Measurements from ENCODE around the gene NUDT8.
"Not testable (repeated sequence)": the region's sequence is repeated elsewhere in the genome, so short reads cannot be mapped to it uniquely, and the experiment has no call there.

Gene NUDT8

DNA sequence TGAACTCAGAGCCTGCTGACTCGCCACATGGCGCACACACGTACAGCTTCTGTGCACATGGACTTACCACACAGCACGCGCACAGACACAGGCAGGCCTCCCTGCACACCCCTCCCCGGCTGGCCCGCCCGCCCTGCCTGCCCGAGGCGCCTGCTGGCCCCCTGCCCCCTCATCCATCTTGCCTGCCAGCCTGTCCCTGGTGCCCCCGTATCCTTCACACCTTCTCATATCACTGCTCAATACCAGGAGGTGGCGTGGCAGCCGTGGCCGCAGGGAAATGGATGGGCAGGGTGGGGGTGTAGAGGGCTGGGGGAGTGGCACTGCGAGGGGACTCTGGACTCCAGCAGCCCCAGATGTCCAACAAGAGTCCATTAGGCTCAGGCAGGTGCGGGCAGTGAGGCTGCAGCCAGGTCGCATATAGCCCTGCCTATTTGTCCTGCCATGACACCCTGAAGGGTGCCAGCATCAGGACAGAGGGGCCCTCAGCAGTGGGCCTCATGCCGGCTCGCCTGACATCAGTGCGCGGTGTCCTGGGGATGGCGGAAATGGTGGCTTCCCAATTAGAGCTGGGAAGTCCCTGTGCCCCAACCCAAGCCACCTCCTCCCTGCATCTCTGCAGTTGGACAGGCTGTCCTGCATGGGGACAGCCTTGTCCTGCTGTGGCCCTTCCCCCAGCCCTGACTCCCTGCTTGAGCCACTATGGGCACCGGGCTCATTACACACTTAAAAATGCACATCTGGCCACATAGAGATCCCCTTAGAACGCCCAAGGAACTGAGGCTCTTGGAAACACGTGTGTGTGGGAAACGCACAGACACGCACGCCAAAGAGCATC lies 11.8 kb upstream of the NUDT8 start:
- no peak for DNase-seq

DNA sequence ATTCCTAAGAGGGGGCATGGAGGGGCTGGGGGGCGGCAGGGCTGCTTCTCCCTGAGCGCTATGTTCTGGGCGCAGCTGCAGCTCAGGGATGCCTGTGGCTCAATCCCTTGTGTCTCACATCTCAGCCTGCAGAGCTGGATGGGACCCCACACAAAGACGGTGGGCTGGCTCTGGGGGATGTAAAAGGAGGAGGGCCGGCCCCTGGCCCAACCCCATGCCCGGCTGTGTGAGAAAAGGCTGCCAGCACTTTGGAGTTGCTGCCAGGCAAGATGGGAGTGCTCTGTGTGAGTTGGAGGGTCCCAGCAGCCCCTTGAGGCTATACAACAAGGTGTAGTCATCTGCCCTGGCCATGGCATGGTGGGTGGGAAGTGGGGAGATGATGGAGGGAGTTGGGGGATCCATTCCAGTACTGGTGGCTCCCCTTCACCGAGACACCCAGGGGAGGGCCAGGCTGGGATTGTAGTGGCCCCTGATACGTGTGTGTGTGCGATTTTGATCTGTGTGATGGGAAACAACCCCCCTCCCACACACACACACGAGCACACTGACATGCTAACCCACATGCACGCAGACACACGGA lies 11.1 kb upstream of the NUDT8 start:
- DNase-seq = no peak

DNA sequence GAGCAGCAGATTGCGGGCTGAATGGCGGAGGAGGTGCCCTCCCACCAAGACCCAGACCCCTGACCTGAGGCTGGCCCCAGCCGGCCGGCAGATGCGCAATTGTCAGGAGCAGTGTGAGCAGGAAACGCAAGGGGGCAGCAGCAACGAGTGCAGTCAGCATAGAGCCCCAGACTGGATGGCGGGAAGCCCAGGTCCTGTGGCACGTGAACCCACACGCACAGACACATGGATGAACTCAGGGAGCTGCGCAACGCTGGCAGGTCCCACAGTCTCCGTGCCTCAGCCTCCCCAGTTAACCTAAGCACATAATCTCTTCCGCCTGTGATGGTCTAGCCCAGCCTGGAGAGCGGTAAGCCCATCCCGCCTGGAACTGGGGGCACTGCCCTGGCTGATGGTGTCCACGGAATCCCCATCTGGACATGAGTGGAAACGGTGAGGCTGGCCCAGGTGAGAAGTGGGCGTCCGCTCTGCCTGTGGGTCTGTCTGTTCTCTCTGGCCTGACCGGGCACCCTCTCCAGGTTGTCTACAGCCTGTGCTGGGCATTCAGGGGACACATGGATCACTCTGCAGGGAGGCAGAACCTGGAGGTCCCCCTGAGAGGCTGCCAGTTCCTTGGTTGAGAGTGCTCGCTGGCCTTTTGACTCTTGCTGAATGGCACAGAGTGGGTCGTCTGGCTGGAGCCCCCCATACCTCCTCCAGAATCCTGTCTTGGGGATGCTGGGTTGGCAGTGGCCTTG lies 10.5 kb upstream of the NUDT8 start:
- DNase-seq = peak; percentile 64

DNA sequence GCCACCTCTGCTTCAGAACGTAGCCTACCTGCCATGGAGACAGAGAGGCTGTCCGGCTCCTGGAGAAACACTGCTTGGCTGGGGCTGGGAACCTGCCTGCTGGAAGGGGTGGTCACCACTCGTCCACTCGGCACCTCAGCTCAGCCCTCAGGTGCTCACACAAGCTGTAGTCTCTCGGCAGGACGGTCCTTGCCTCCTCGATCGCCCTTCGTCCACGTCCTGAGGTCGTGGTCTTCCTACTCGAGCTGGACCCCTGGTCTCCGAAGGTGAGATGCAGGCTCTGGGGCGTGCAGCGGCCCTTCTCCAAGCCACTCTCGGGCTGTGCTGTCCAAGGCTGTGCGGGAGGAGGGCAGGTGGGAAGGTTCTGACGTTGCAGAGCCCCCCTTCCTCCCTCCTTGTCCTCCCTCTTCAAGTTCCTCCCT lies 9.7 kb upstream of the NUDT8 start, which contains the start of gene TBX10:
TBX10 (minus strand) TSS at position 326 of the 422 bp plus-strand sequence; CDS start at position 35, 291 bp downstream.
- DNase-seq = no peak

DNA sequence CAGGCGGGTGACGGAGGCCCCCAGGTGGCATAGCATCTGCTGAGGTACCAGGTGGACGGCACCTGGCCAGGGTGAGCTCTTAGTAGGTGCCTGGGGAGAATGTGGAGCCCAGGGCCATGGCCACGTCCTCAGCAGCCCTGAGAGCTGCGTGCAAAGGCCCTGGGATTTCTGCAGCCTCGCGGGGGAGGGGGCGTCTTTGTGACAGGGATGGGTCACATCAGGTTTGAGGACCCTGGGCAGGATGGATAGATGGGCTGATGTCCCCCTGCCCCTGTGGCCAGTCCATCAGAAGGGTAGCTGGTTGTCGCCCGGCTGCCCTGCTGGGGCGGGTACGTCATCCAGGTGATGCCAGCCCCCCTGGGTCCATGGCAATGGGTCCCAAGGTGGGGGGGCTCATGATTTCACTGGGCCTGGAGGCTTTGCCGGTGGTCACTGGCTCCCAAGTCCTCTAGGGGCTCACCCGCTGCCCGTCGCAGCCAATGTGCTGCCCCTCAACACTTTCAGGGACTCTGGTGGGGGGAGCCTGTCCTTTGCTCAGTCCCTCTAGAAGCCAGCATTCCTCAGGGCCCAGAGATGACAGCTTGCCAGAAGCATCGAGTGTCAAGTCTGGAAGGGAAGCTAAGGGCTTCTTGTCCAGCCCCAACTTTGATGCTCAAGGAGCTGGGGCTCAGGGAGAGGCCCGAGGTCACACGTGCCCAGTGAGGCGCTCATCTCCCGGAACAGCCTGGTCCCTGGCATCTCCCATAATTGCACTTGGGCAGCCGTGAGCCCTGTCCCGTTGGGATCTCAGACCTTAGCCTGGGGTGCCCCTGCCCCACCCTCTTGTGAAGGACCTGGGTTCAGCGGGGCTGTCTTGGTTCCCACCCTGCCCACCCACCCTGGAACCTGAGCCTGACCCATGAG lies 9.0 kb upstream of the NUDT8 start:
- no peak for DNase-seq

DNA sequence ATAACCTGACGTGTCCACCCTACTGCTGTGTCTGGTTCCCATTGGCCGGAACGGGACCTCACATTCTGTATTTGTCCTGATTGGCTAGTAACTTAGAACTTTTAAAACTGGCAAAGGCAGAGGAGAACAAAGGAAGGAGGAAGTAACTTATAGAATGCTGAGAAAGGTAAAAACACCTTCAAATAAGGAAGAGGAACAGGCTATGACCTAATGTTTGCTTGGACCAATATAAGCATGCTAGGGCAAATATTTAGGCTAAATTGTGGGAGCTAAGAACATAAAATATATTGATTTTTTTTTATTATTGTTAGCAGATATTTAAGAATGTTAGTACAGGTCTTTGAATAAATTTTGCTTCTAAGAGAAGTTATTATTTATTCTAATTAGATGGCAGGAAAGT lies 7.7 kb upstream of the NUDT8 start:
- not testable (repeated sequence) for DNase-seq

DNA sequence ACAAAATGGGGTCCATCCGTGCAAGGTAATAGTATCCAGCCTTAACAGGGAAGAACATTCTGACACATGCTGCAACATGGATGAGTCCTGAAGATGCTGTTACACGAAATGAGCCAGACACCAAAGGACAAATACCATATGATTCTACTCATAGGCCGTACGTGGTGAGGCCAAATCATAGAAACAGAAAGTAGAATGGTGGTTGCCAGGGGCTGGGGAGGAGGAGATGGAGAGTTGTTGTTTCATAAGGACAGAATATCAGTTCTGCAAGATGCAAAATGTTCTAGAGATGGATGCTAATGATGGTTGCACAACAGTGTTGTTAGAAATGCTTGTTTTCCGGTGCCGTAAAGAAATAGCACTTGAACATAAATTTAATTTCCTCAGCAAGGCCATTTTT lies 7.2 kb upstream of the NUDT8 start:
- DNase-seq = no peak

DNA sequence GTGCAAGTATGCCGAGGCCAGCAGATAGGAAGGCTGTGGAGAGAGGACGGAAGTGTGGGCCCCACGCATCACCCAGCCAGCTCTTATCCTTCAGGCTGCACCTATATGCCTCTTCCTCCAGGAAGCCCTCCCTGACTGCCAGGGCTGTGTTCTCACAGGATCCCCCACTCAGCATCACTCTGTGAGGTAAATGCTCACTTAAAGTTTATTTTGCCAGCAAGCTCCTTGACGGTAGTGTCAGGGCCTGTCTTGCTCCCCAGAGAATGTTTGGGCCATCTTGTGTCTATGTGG lies 5.4 kb upstream of the NUDT8 start:
- DNase-seq = no peak

DNA sequence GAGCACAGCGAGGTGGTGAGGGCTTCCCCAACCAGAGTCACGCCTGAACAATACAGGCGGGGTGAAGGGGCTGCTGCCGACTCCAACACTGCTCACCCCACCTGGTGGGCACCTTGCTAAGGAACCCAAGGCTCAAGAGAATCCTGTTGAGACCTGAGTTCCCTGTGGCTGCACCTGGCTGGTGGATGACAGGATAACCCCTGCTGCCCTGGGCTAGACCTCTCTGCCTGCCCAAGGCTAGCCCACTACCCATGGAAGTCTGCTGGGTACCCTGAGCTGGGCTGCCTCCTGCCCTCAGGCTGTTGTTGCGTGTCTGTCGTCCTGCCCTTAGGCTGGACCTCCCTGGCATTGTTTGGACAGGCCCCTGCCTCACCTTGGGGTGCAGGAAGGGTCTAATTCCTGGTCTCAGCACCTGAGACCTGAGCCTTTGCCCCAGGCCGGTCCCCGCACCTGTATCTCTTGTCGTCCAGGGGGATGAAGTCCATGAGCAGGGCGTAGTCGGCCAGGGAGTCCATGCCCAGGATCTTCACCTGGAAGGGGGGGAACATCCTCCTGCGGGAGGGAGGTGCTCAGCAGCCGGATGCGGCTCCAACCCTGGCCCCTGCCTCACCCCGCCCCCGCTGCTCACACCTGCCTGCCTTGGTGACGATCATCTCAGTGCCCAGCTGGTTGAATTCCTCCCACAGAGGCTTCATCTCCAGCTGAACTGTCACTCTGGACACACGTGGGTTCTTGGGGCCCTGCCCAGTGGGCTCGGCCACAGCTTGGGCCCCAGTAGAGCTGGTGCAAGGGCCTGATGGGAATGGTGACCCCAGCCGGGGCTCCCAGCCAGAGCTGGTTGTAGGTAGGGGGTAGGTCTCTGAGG lies 4.9 kb upstream of the NUDT8 start:
- DNase-seq = no peak

DNA sequence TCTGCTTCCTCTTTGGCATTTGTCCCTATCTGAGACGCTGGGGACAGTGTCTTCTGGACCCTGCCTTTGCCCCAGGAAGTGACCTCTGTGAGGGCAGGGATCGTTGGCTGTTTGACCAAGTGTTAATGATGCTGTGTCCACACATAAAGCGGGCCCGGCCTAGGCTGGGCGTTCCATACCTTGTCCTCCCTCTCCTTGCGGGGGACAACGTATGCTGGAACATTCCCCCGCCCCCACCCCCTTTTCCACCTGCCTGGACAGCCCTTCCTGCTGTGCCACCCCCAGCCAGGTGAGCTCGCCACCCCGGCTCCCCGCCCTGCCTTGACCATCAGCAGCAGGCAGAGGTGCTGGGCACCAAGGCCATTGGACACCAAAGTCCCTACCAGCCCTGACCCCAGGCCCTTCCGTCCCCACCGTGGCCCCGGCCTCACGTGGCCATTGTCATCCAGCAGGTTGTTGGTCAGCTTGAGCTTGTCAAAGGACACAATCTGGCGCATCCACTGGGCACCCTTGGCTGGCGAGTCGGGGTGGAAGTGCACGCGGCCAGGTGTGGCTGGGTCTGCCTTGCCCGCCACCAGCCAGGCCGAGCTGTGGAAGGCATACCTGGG lies 4.1 kb upstream of the NUDT8 start:
- DNase-seq = no peak

DNA sequence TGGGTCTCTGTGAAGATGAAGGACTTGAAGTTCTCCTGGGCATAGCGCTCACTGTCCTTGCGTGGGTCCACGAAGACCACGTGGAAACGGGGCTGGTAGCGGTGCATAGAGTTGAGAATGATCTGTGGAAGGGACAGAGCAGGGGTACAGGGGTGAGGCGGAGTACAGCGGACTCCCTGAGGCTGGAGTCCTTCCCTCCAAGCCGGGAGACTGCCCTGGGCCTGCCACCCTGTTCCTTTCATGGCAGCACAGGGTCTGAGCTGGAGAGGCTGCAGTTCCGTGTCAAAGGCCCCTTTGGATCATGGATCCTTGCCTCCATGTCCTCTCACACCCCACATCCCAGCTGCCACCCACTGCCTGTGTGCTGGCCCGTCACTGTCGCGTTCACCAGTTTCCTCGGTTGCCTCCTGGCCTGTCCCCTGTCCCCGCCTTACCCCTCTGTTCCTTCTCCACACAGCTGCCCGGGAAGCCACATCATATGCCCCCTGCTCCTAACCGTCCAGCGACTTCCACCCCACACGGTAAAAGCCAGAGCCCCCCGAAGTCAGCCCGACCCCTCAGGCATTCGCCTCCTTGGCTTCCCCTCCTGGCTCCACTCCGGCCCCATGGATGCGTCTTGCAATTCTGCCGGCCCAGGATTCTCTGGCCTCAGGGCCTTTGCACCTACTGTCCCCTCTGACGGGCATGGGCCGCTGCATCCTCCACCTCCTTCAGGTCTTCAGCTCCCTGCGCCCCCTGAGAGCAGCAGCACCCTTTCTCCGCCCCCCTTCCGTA lies 3.4 kb upstream of the NUDT8 start:
- no peak for DNase-seq

DNA sequence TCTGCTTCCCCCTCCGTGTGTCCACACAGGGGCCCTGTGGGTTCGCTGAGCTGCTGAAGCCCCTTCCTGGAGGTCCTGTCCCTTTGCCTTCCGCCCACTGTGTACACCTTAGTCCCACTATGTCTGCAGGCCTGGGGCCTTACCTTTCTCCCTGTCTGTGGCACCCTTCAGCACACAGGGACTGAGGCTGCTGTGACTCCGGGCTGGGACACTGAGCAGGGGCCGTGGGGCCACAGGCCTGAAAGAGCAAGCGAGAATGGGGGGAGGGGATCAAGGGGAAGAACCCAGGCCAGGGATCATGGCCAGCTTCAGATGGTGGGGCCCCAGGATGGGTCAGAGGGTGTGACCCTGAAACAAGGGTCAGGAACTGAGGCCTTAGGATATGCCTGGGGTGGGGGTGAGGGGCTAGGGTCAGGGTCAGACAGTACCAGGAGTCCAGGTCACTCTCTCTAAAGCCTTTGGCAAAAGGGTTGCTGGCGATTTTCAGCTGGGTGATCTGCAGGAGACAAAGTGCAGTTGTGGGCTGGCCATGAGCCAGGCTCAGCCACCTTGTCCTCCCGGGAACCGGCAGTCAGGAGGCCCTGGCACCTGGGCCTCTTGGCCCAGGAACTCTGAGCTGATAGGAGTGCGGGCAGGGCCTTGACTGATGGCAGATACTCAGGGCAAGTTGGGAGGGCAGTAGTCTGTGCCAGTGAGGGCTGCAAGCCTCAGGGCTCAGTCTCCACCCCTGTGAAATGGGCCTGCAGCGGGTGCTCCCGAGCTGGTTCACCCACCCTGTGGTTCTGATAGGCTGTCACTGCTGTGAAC lies 2.6 kb upstream of the NUDT8 start:
- DNase-seq = no peak

DNA sequence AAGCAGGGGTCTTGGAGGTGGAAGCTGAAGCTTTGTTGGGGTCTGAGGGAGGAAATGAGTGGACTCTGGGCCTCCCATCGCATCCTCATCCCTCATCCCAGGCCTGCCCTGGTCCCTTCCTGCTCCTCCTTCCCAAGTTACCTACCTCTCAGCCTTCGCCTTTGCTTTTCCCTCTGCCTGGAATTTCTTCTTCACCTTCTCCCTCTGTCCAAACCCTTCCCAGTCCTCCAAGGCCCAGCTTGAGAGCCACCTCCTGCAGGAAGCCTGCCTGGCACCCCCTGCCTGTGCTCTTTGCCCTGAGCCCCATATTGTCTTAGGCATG lies 2.1 kb upstream of the NUDT8 start:
- DNase-seq = no peak

DNA sequence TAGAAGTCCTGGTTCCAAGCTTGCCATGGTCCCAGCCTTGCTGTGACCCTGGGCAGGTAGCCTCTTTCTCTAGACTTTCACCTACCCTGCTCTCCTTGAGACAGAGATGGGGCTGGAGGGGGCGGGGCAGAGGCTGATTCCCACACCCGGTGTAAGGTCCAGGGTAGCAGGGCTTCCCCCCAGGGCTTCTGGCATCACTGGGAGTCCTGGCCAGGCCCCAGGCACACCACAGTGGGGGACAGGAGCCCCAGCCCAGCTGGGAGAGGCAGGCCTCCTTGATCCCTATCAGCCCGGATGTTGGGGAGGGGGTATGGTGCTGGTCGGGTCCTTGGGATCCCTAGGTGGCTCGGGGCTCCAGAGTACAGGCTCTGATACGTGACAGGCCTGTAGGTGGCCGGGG lies 1.7 kb upstream of the NUDT8 start:
- DNase-seq = no peak

DNA sequence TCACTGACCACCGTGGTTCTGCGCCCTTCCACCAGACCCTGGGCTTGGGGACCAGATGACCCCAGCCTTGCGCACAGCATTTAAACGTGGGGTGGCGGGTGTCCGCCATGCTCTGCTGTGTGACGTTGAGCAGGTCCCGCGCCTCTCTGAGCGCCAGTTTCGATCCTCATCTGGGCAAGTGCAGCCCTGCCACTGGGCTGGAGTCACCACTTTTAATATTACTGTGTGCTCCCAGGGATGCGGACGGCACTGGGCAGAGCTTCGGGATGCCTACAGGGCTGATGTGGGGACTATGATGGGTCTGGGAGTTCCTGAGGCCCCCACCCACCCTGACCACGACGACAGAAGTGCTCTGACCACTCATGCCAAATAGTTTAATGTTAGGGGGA lies 1.2 kb upstream of the NUDT8 start:
- DNase-seq = no peak

DNA sequence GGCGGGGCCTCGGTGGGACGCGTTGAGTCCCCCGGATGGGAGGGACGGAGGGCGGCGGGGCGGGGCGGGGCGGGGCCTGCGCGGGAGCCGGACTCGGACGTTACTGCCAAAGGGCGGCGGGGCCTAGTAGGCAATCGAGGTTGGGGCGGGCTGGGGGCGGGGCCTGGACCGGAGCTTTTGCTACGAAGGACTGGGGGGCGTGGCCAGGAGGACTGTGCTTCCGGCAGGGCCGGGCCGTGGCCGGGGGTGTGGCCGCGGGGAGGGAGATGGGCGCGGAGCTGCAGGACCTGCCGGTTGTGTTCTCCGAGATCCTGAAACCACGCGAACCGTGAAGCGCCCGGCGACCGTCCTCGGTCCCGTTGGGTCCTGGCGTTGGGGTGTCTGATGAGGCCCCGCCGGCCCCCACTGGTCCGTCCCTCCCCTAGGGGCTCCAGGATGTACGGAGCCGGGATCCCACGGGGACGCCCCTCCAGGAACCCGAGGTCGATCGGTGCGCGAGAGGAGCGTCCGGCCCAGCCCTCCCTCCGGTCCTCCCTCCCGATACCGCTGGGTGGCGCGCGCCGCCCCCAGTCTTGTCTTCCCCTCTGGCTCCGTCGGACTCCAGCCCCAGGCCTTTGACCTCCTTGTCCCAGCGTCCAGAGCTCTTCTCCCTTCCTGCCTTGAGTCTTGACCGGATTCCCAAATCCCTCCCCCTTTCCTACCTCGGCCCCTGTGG lies 648 bp upstream of the NUDT8 start:
- DNase-seq = peak; percentile 96

DNA sequence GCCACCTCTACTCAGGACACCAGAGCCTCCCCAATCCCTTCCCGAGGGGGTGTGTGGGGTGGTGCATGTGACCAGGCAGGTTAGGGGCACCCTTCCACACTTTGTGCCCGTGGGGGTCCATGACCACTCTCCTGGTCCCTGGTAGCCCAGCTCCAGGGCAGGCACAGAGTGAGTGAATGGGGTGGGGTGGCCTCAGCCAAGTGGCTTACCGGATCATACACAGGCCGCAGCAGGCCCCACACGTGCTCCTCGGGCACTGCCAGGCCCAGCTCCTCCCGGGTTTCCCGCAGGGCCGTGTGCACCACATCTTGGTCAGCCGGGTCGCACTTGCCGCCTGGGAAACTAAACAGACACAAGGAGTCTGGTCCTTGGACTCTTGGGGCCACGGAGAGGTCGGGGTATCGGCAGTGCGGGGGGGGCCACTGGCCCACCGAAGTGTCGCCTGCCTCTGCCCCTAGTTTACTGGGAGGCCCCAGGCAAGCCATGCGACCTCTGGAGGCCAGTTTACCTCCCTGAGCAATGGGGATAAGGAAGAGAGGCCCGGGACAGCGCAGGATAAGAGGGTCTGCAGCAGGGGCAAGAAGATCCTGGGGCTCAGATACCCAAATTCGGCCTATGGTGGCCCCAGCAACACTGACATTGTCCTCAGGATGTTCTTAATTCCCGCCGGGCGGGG lies 889 bp downstream of the NUDT8 start:
- no peak for DNase-seq

DNA sequence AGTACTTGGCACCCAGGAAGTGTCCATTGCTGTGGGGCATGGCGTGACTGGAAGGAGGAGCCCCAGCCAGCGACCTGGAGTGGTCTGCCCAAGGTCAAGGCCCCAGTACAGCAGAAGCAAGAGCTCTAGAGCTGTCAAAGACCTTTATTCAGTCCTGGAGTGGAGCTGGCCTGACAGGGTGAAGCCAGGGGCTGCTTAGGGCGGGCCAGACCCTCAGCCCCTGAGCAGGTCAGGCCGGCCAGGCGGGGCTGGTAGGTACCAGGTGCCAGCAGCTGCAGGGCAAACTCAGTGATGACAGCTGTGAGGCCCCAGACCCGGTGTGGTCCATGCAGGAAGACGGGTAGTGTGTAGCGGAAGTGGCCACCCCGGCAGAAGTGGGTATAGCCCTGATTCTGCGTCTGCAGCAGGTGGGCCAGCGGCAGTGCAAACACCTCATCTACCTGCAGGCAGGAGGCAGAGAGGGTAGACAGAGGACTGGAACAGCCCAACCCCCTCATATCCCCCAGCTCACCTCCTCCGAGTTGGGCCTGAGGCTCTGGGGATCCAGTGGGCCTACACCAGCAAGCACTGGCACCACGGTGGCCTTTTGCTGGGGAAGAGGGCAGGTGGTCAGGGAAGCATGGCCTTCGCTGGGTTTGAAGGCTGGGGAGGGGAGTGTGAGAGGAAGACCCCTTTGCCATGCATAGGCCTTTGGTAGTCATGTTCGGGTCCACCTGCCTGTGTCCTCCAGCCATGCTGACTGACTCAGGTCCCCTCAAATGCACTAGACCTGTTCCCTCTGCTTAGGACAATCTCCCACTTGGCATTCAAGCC lies 1.7 kb downstream of the NUDT8 start:
- DNase-seq = no peak
